Posterior vena cava (tissue), 2 donors: ENCODE data around the gene HYAL4. TPM values are rescaled to one million over a fixed set of nuclear protein-coding genes. Genes with fewer than 3 reads are reported as not detected.
"Not testable (repeated sequence)": the region's sequence is repeated elsewhere in the genome, so short reads cannot be mapped to it uniquely, and the experiment has no call there.

Source experiments
- DNase-seq: peaks from one replicate; pipeline ENCODE4 v3.0.0-alpha.2; 2020; ENCODE audit warnings: low spot score
- intact Hi-C, 2 donors: fragments of 100-400 bp; cut with DNase I; formaldehyde crosslinking; loops; one replicate each; pipeline versions ENCODE4 v1.14.1 to v1.14.2; 2022 to 2023
- long read RNA-seq, 2 donors: library from polyadenylated mRNA; unstranded; transcript quantifications; one replicate each; pipeline ENCODE4 v2.0.0, GENCODE V29; 2020 to 2021
- total RNA-seq, 2 donors: library from RNA; stranded (reverse); fragmentation: NEBNext Ultra II Directional; extraction: Animal tissue kit (Norgen Biotek cat#: 25700); gene quantifications; one replicate each; pipeline ENCODE4 v1.2.1, GENCODE V29; 2021
- donor health status: DM: yes; HTN: yes; CAD: no.
- donor health status: DM: yes; HTN: yes; CAD: no.

Gene HYAL4
- not detected for total RNA-seq
- long read RNA-seq, donor 1, result 0 reads
- long read RNA-seq, donor 2, result 0 reads

- no peak for DNase-seq
- intact Hi-C loops, result no loop called here
Observed at GRCh38 chr7:123844712-123845219, at the start of gene HYAL4. Gene HYAL4 (plus strand): TSS chr7:123845169. CDS start chr7:123868274, 23,105 bp downstream.

- no peak for DNase-seq
- intact Hi-C loops, result no loop called here
Observed at GRCh38 chr7:123795917-123796316, 49.1 kb upstream of the HYAL4 start.

- intact Hi-C loops, result no loop called here
- no peak for DNase-seq
Observed at GRCh38 chr7:123796568-123796967, 48.4 kb upstream of the HYAL4 start.

- intact Hi-C loops, result no loop called here
- DNase-seq, result no peak
Observed at GRCh38 chr7:123797673-123798531, 47.1 kb upstream of the HYAL4 start.

- intact Hi-C loops, result no loop called here
- no peak for DNase-seq
Observed at GRCh38 chr7:123798532-123799188, 46.3 kb upstream of the HYAL4 start.

- DNase-seq, result no peak
- intact Hi-C loops, result no loop called here
Observed at GRCh38 chr7:123802249-123802648, 42.7 kb upstream of the HYAL4 start.

GRCh38 chr7:123805287-123805686 lies 39.7 kb upstream of the HYAL4 start:
- intact Hi-C loops, result no loop called here
- DNase-seq, result no peak

- intact Hi-C loops, result no loop called here
- no peak for DNase-seq
Observed at GRCh38 chr7:123809471-123809870, 35.5 kb upstream of the HYAL4 start.

GRCh38 chr7:123811056-123811455 lies 33.9 kb upstream of the HYAL4 start:
- intact Hi-C loops, result no loop called here
- no peak for DNase-seq

- intact Hi-C loops, result no loop called here
- DNase-seq, result no peak
Observed at GRCh38 chr7:123816916-123817315, 28.1 kb upstream of the HYAL4 start.

- no peak for DNase-seq
- intact Hi-C loops, result no loop called here
Observed at GRCh38 chr7:123819001-123819400, 26.0 kb upstream of the HYAL4 start.

GRCh38 chr7:123819795-123820194 lies 25.2 kb upstream of the HYAL4 start:
- intact Hi-C loops, DNase-seq: not testable (repeated sequence)

GRCh38 chr7:123820864-123821263 lies 24.1 kb upstream of the HYAL4 start:
- DNase-seq, result no peak
- intact Hi-C loops, result no loop called here

- DNase-seq, result no peak
- intact Hi-C loops, result no loop called here
Observed at GRCh38 chr7:123821320-123821719, 23.6 kb upstream of the HYAL4 start.

- intact Hi-C loops, result no loop called here
Observed at GRCh38 chr7:123823898-123824753, 20.8 kb upstream of the HYAL4 start.

GRCh38 chr7:123824754-123825067 lies 20.3 kb upstream of the HYAL4 start:
- DNase-seq, result no peak
- intact Hi-C loops, result no loop called here

More at GRCh38 chr7:123823898-123824753, 20.8 kb upstream of the HYAL4 start:
- no peak for DNase-seq

- DNase-seq, result no peak
- intact Hi-C loops, result no loop called here
Observed at GRCh38 chr7:123828805-123829204, 16.2 kb upstream of the HYAL4 start.

GRCh38 chr7:123836656-123837055 lies 8.3 kb upstream of the HYAL4 start:
- no peak for DNase-seq
- intact Hi-C loops, result no loop called here

GRCh38 chr7:123839106-123839505 lies 5.9 kb upstream of the HYAL4 start:
- intact Hi-C loops, DNase-seq: not testable (repeated sequence)

- intact Hi-C loops, DNase-seq: not testable (repeated sequence)
Observed at GRCh38 chr7:123844142-123844541, 827 bp upstream of the HYAL4 start.
